Stimulated activated naive B cell treated with anti-CD40 and anti-IgM and Interleukin-4, amounts not matched to agents 10 μg/mL and 1 μg/mL and 100 μg/mL, for 72 hours (primary cell): ENCODE measurements around the gene IER3.

ENCODE experiments used
- ATAC-seq, 2 donors: fragments of 150-1000 bp; cut with Tn5 transposase; replicated peaks; 2 replicates each; pipeline ENCODE4 v1.10.0; 2021; ENCODE audit warnings: moderate library complexity in 1 of 2
- DNase-seq: peaks from one replicate; pipeline ENCODE4 v3.0.0; 2021
- H3K27ac Mint-ChIP-seq: one replicate; pipeline ENCODE4 v1.8.0; 2022; ENCODE audit warnings: mild to moderate bottlenecking, mixed read lengths
- H3K27me3 Mint-ChIP-seq, 2 donors: one replicate each; pipeline ENCODE4 v1.8.0; 2022; ENCODE audit warnings: mixed read lengths in 2 of 2
- H3K36me3 Mint-ChIP-seq, 2 donors: one replicate each; pipeline ENCODE4 v1.8.0; 2022; ENCODE audit warnings: mixed read lengths in 2 of 2, mild to moderate bottlenecking in 1 of 2
- H3K4me1 Mint-ChIP-seq, 2 donors: one replicate each; pipeline ENCODE4 v1.8.0; 2022; ENCODE audit warnings: mixed read lengths in 2 of 2, mild to moderate bottlenecking in 1 of 2
- H3K4me3 Mint-ChIP-seq, 2 donors: one replicate each; pipeline ENCODE4 v1.8.0; 2022; ENCODE audit warnings: mild to moderate bottlenecking in 2 of 2, mixed read lengths in 2 of 2, moderate library complexity in 1 of 2
- H3K9me3 Mint-ChIP-seq, 2 donors: one replicate each; pipeline ENCODE4 v1.8.0; 2022; ENCODE audit warnings: mixed read lengths in 2 of 2, mild to moderate bottlenecking in 1 of 2

IER3 gene, protein sequence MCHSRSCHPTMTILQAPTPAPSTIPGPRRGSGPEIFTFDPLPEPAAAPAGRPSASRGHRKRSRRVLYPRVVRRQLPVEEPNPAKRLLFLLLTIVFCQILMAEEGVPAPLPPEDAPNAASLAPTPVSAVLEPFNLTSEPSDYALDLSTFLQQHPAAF

DNA sequence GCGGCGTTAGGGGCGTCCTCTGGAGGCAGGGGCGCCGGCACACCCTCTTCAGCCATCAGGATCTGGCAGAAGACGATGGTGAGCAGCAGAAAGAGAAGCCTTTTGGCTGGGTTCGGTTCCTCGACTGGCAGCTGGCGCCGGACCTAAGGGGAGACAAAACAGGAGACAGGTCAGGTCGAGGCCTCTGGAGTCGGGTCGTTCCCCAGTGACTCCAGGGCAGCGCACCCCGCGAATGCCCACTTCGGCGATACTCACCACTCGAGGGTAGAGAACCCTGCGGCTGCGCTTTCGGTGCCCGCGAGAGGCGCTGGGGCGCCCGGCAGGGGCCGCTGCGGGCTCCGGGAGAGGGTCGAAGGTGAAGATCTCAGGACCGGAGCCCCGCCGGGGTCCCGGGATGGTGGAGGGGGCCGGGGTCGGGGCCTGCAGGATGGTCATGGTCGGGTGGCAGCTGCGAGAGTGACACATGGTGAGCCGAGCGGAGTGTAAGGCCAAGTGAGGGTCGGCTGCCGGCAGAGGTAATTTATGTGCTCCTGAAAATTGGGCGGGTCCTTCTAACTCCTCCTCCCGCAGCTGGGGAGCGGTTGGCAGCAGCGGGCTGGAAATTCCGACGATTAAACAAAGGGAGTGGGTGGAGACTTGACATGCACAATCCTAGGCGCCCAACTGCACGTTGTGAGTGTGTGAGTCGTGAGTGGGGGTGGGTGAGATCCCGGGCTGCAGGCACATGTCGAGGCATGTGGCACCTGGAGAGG, at the start of gene IER3:
IER3 (minus strand) TSS at position 494 of the 752 bp plus-strand sequence; CDS start at position 465, 29 bp downstream.
- ATAC-seq = peak; percentile 58 to 60
- Mint-ChIP-seq H3K4me3 (peak within 1 kb of the TSS; percentile 84 to 92), H3K4me1 (peaks cover 28 to 39% of the 10 kb centered on the region in 2 donors), H3K9me3 (no peaks in the 10 kb centered on the region), H3K27me3 (peaks cover 0 to 2% of the 10 kb centered on the region in 2 donors), H3K27ac (peak within 1 kb of the TSS; percentile 94), H3K36me3 (peaks cover 22 to 31% of the 10 kb centered on the region in 2 donors)
- DNase-seq = peak; percentile 75

DNA sequence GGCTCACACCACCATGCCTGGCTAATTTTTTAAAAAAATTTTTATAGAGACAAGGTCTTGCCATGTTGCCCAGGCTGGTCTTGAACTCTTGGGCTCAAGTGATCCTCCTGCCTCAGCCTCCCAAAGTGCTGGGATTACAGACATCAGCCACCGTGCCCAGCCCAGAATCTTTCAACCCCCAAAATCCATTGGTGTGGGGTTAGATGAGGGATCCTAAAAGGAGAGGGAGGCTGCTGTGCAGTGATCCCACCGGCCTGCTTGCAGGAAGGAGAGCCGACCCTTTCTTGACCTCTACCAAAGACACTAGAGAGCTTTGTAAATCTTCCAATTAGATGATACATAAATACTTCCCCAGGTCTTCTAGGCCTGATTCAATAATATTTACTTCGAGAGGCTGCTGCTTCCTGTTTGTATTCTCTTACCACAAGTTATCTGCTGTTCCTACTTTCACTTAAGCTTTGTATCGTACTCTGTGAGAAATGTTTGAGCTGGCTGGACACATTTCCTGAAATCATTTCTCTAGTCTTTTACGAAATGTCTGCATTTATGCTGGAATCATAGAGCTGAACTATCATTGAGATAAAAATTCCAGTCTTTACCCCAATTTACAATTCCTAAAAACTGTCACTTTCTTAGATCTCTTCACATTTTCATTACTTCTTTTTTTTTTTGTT, 49.3 kb upstream of the IER3 start:
- DNase-seq = no peak
- Mint-ChIP-seq H3K27me3 (peaks cover 0 to 9% of the 10 kb centered on the region in 2 donors), H3K27ac (peak overlapping the region; percentile 92), H3K9me3 (no peaks in the 10 kb centered on the region), H3K4me1 (peaks cover 11 to 30% of the 10 kb centered on the region in 2 donors), H3K36me3 (no peaks in the 10 kb centered on the region), H3K4me3 (peak overlapping the region; percentile 39 to 47)
- ATAC-seq = peak; percentile 83 to 89

DNA sequence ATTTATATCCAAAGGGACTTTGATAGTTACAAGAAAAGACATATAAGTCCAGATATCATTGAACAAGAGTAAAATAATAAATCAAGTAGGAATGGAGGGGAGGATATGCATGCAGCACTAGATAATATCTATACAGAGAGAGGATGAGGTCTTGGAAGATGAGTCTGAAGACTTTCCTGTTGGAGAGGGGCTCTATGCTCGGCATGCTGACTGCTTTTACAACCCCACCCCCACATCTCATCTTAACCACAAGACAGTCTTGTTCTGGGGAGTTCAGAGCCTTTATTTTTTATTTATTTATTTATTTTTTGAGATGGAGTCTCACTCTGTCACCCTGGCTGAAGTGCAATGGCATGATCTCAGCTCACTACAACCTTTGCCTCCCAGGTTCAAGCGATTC, 48.4 kb upstream of the IER3 start:
- Mint-ChIP-seq H3K27me3 (peaks cover 0 to 9% of the 10 kb centered on the region in 2 donors), H3K4me3 (no peak overlapping the region), H3K27ac (no peak overlapping the region), H3K36me3 (no peaks in the 10 kb centered on the region), H3K4me1 (peaks cover 20 to 39% of the 10 kb centered on the region in 2 donors), H3K9me3 (no peaks in the 10 kb centered on the region)
- DNase-seq (no peak), ATAC-seq (no peak)

DNA sequence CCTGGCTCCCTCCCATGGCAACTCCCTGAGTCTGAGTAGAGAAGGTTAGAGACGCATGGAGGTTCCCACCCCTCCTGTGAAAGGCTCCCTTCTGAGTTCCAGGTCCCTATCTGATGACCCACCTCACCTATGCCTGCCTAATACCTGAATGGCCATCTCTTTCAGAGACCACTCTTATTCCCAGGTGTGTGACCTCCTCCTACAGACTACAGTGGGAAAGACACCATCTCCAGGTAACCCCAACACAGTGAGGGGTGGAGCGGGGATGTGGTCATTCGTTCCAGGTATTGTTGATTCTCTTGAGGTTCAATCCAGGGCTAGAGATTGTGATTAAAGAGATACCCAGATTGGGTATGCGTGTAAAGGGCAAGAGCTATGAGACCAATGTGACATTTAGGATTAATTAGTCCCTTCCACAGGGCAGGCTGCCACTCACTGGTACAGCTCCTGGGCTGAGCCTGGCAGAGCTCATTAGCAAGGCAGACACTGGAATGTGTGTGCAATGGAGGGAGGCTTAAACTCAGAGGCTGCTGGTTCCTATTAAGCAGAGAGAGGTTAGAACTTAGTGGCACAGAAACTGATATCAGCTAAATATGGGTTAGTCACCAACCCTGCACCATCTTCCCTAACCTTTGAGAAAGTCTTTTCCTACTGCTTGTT, 46.5 kb upstream of the IER3 start:
- no peaks in the 10 kb centered on the region for H3K36me3 Mint-ChIP-seq
- H3K27me3 Mint-ChIP-seq = peaks cover 0 to 9% of the 10 kb centered on the region in 2 donors
- peaks cover 25 to 58% of the 10 kb centered on the region in 2 donors for H3K4me1 Mint-ChIP-seq
- H3K9me3 Mint-ChIP-seq = no peaks in the 10 kb centered on the region
- no peak overlapping the region for H3K27ac Mint-ChIP-seq
- no peak overlapping the region for H3K4me3 Mint-ChIP-seq
- ATAC-seq (no peak), DNase-seq (no peak)

DNA sequence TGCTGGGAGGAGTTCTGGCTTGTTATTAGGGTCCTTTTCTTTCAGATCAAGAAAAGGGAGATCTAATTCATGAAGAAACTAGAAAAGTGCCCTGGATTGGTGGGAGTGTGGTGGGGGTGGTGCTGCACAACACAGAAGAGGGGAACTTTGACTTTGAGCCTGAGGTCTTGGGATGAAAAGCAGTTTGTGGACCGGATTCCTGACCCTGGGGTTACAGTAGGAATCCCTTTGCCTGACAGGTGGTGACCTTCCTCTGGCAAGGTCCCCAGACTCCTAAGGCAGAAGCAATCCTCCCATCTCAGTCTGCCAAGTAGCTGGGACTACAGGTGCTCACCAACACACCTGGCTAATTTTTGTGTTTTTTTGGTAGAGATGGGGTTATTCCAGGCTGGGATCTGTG, 45.3 kb upstream of the IER3 start:
- no peak overlapping the region for H3K27ac Mint-ChIP-seq
- H3K4me1 Mint-ChIP-seq = peaks cover 27 to 66% of the 10 kb centered on the region in 2 donors

DNA sequence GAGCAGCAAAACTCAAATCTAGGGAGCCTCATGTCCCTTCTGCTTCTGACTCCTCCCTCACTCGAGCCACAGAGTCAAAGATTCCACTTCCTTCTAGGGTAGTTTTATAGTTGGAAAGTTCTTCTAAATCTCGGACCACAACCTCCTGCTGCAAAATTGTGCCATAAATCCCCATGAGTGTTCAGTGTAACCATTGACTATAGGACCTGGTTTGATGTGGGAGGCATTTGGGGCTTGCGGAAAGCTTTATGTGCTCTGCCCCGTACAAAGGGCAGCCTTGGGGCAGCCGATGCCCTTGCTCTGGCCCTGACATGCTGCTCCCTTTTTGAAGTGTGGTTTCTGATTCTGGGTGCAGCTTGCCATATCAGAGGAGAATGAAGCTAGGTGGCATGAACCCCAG, 43.6 kb upstream of the IER3 start:
- H3K4me3 Mint-ChIP-seq = peak overlapping the region; percentile 37 to 72
- H3K9me3 Mint-ChIP-seq = no peaks in the 10 kb centered on the region
- DNase-seq (peak; percentile 11), ATAC-seq (peak; percentile 69 to 84)
- peak overlapping the region; percentile 94 for H3K27ac Mint-ChIP-seq
- peaks cover 20 to 54% of the 10 kb centered on the region in 2 donors for H3K4me1 Mint-ChIP-seq
- H3K36me3 Mint-ChIP-seq = peaks cover 0 to 2% of the 10 kb centered on the region in 2 donors
- peaks cover 0 to 9% of the 10 kb centered on the region in 2 donors for H3K27me3 Mint-ChIP-seq

More for the DNA sequence above, 45.3 kb upstream of the IER3 start:
- peaks cover 0 to 2% of the 10 kb centered on the region in 2 donors for H3K36me3 Mint-ChIP-seq
- peaks cover 0 to 9% of the 10 kb centered on the region in 2 donors for H3K27me3 Mint-ChIP-seq
- DNase-seq = no peak
- no peak overlapping the region for H3K4me3 Mint-ChIP-seq
- ATAC-seq = no peak
- H3K9me3 Mint-ChIP-seq = no peaks in the 10 kb centered on the region

DNA sequence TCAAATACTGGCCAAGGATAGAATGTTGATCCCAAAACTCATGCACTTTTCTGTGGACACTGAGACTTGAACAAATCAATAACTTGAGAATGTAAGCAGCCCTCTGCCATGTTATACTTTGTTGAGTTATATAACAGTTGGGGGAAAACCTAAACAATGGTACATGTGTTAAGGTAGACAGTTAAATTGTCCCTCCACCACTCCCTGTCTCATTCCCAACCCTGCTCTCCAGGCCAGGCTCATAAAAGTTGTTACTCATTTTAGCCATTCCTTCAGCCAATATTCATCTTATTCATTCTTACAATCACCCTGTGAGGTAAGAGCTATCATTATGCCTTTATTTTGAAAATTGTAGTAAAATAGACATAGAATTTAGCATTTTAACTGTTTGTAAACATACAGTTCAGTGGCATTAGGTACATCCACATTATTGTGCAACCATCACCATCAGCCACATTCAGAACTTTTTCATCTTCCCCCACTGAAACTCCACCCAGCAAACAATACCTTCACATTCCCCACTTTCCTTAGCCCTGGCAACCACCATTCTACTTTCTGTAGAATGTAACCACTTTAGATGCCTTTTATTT, 38.2 kb upstream of the IER3 start:
- Mint-ChIP-seq H3K27me3 (peaks cover under 1 to 8% of the 10 kb centered on the region in 2 donors), H3K36me3 (peaks cover 0 to 2% of the 10 kb centered on the region in 2 donors), H3K27ac (no peak overlapping the region), H3K4me3 (no peak overlapping the region), H3K9me3 (no peaks in the 10 kb centered on the region), H3K4me1 (peaks cover 24 to 55% of the 10 kb centered on the region in 2 donors)
- ATAC-seq (peak in 1 of 2 donors; percentile 10), DNase-seq (no peak)

DNA sequence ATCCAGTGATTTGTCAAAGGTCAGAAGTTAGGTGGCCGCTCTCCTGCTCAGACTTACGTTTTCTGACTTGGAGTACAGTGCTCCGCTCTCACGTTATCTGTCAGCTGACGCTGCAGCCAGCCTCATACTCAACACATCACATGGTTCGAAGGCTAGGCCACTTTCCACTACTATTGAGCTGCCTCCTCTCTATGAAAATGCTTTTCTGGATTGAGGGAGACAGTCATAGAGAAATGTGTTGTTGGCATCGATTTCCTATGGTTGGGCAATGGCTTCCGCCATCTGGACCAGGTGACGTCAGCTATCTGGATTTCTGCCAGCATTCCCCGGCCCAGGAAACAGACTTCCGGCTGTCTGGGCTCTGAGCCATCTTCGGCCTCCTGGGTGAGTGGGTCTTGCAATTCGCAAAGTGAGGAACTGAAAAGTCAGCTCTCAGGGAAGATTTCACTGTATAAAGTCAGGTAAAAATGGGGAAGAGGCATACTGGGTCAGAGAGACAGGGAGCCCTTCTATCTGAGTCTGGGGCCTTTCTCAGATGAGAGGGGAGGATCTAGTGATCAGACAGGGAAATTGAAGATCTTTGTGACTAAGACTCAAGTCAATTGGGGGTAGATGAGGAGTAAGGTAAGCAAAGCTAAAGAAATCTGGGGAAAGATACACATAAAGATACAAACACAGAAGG, 37.5 kb upstream of the IER3 start:
- Mint-ChIP-seq H3K4me3 (peak overlapping the region; percentile 22 to 29), H3K4me1 (peaks cover 24 to 54% of the 10 kb centered on the region in 2 donors), H3K27me3 (peaks cover 5 to 8% of the 10 kb centered on the region in 2 donors), H3K36me3 (peaks cover 0 to 2% of the 10 kb centered on the region in 2 donors), H3K9me3 (no peaks in the 10 kb centered on the region), H3K27ac (peak overlapping the region; percentile 28)
- DNase-seq (peak; percentile 67), ATAC-seq (peak; percentile 84 to 88)

DNA sequence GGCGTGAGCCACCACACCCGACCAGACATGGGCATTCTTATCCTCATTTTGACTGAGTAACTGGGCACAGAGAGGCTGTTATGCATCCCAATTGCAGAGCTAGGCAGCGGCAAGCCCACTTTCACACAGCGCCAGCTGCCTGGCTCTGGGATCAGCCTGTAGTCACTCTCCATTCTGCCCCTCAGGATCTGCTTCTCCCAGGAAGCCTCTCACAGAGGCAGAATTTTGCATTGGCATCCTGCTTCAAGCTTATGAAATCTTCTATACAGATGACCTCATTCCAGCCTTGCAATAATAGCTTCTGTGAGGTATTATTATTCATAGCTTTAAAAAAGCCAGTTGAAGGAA, 37.0 kb upstream of the IER3 start:
- Mint-ChIP-seq H3K27me3 (peaks cover 5 to 8% of the 10 kb centered on the region in 2 donors), H3K36me3 (peaks cover 0 to 2% of the 10 kb centered on the region in 2 donors), H3K4me1 (peaks cover 20 to 54% of the 10 kb centered on the region in 2 donors), H3K4me3 (no peak overlapping the region), H3K27ac (peak overlapping the region; percentile 28), H3K9me3 (no peaks in the 10 kb centered on the region)
- DNase-seq (no peak), ATAC-seq (no peak)

DNA sequence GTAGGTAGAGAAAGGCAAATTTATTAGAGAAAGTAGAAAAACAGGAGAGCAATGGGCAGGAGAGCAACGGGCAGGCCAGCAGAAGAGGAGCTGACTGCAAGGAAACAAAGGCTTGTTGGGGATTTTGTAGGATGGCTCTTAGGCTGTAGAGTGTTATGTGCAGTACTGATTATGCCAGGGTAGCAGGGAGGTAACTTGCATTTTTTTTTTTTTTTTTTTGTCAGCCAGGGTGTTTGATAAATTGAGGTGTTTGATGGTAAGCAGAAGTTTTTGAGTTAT, 36.2 kb upstream of the IER3 start:
- H3K9me3 Mint-ChIP-seq = no peaks in the 10 kb centered on the region
- DNase-seq (no peak), ATAC-seq (no peak)
- peaks cover 0 to 1% of the 10 kb centered on the region in 2 donors for H3K36me3 Mint-ChIP-seq
- peaks cover 20 to 48% of the 10 kb centered on the region in 2 donors for H3K4me1 Mint-ChIP-seq
- peak overlapping the region; percentile 6 for H3K27ac Mint-ChIP-seq
- peaks cover 5 to 8% of the 10 kb centered on the region in 2 donors for H3K27me3 Mint-ChIP-seq
- peak overlapping the region in 1 of 2 donors; percentile 13 for H3K4me3 Mint-ChIP-seq

DNA sequence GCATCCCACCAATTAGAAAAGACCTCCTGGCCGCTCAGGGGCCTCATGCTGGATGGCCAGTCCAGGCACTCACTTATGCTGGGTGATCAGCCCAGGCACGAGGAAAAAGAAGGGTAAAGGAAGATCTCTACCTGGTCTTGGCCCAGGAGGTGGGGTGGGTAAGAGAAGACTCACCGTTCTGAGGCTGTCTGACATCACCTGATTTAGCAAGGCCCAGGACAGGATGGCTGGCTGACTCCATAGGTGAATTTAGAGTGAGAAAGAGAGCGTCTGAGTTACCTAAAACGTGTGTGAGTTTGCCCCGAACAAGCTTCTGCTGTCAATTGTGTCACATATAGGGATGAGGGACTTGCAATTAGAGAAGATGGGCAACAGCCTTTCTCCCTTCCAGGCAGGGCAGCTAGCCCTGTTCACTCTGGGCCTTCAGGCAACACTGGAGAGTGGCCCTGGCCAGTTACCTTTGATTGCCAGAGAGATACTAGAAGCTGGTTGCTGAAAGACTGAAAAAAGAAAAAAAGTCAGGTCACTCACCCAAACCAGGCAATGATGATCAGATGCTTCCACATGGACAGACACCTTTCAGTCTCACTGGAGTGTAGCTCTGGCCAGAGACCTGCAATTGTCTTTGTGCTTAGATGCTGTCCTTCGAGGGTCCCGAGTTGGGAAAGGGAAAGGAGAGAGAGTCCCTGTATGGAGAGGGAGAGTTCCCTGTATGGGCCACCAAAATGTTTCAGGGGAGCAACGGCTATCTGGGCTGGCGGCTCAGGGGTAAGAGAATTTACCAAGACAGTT, 35.7 kb upstream of the IER3 start:
- H3K36me3 Mint-ChIP-seq = no peaks in the 10 kb centered on the region

DNA sequence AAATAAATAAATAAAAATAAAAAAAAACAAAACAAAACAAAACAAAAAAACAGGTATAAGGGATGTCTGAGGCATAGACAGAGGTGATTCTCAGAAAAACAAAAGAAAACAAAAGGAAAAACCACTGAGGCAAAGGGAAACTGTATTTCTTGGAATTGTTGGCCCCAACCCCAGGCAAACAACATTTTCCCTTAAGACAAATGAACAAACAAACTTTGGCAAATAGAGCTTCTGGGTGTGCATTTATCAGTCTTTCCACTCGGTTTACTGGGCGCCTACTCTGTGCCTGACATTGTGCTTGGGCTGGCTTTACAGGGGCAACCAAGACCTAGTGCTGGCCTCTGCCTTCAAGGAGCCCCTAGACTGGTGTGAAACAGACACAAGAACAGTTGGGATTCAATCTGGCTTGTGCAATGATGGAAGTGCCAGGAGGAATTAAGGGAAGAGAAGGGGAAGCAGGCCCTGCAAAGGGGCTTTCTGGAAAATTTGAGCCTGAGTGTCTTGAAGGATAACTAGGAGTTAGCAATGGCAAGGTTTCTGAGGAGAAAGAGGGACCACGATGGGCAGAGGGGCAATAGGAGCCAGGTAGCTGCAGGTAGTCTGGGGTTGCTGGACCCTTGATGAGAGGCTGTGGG, 33.8 kb upstream of the IER3 start:
- DNase-seq = no peak
- no peak for ATAC-seq
- Mint-ChIP-seq H3K27ac (no peak overlapping the region), H3K36me3 (no peaks in the 10 kb centered on the region), H3K4me1 (peaks cover 20 to 43% of the 10 kb centered on the region in 2 donors), H3K27me3 (peaks cover 5 to 12% of the 10 kb centered on the region in 2 donors), H3K9me3 (no peaks in the 10 kb centered on the region), H3K4me3 (no peak overlapping the region)

More for the DNA sequence above, 35.7 kb upstream of the IER3 start:
- Mint-ChIP-seq H3K9me3 (no peaks in the 10 kb centered on the region), H3K27me3 (peaks cover 5 to 8% of the 10 kb centered on the region in 2 donors), H3K27ac (peak overlapping the region; percentile 6), H3K4me1 (peaks cover 18 to 43% of the 10 kb centered on the region in 2 donors), H3K4me3 (no peak overlapping the region)
- no peak for DNase-seq
- no peak for ATAC-seq

DNA sequence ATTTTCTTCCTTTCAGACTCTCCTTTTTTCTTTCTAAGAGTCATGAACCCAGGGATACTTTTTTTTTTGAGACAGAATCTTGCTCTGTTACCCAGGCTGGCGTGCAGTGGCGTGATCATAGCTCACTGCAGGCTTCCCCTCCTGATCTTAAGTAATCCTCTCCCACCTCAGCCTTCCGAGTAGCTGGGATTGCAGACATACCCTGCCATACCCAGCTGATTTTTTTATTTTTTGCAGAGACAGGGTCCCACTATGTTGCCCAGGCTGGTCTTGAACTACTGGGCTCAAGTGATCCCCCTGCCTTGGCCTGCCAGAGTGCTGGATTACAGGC, 32.8 kb upstream of the IER3 start:
- no peak overlapping the region for H3K27ac Mint-ChIP-seq
- no peaks in the 10 kb centered on the region for H3K9me3 Mint-ChIP-seq
- ATAC-seq (no peak), DNase-seq (no peak)
- peaks cover 20 to 34% of the 10 kb centered on the region in 2 donors for H3K4me1 Mint-ChIP-seq
- H3K36me3 Mint-ChIP-seq = peaks cover 0 to 3% of the 10 kb centered on the region in 2 donors
- peaks cover 5 to 12% of the 10 kb centered on the region in 2 donors for H3K27me3 Mint-ChIP-seq
- H3K4me3 Mint-ChIP-seq = no peak overlapping the region
